GM12865 (cell line): ENCODE measurements around the gene S100A1.
A peak's percentile ranks its signal among the peaks of the same experiment; 100 is the strongest.
"Not testable (repeated sequence)": the region's sequence is repeated elsewhere in the genome, so short reads cannot be mapped to it uniquely, and the experiment has no call there.

Experiments used
- DNase-seq: peaks from one replicate; pipeline ENCODE4 v3.0.0; 2010; ENCODE audit warnings: low read depth
- H3K4me3 ChIP-seq: 2 replicates; pipeline ENCODE4 v1.5.1; 2011; ENCODE audit warnings: mild to moderate bottlenecking, low read depth, low read length, control low read depth
- CTCF ChIP-seq: IDR thresholded peaks from 2 replicates; pipeline ENCODE4 v1.5.1; 2011; ENCODE audit warnings: low read length, control low read depth, low read depth, inconsistent platforms; ENCODE audit not compliant: insufficient read depth; ENCODE audit errors: missing control alignments

Gene S100A1

DNA sequence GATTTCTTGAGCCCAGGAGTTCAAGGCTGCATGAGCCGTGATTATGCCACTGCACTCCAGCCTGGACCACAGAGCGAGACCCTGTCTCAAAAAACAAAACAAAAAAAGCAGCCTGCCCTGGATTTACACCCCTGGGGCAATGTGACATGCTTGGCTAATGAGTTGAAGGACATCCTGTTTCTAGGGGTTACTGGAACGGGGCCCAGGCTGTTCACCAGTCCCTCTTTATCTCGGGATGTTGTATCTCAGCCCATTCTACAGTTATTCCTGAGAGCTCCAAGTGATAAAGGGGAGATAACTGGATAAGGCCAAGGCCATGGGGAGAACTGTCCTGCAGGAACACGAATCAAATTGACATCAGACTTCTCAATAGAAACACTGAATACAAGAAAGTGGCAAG is 40.9 kb upstream of the S100A1 start:
- TF ChIP-seq CTCF: no peak
- DNase-seq: no peak

DNA sequence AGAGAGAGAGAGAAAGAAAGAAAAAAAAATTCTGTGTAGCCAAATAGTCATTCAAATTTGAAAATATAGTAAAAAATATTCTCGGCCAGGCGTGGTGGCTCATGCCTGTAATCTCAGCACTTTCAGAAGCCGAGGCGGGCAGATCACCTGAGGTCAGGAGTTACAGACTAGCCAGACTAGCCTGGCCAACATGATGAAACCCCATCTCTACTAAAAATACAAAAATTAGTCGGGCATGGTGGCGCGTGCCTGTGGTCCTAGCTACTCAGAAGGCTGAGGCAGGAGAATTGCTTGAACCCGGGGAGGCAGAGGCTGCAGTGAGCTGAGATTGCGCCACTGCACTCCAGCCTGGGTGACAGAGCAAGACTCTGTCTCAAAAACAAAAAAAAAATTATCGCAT is 40.2 kb upstream of the S100A1 start:
- H3K4me3 ChIP-seq, DNase-seq: not testable (repeated sequence)

More for the DNA sequence above, 40.9 kb upstream of the S100A1 start:
- no peak overlapping the region for H3K4me3 ChIP-seq

GRCh38 chr1:153588482-153588881 is 39.8 kb upstream of the S100A1 start:
- TF ChIP-seq CTCF: no peak
- DNase-seq: no peak
- no peak overlapping the region for H3K4me3 ChIP-seq

GRCh38 chr1:153592748-153593147 is 35.5 kb upstream of the S100A1 start:
- H3K4me3 ChIP-seq: no peak overlapping the region
- no peak for TF ChIP-seq CTCF
- no peak for DNase-seq

DNA sequence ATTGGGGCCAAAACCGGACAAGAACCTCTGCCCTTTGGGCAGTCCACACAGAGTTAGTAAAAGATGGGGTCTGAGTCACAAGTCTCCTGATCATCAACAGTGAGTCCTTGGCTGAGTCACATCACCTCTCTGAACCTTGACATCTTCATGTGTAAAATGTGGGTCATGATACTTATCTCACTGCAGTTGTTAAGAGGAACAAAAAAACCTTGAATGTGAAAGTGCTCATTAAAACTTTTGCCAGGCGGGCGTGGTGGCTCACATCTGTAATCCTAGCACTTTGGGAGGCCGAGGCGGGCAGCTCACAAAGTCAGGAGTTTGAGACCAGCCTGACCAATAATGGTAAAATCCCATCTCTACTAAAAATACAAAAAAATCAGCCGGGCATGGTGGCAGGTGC is 31.0 kb upstream of the S100A1 start:
- TF ChIP-seq CTCF: no peak
- no peak overlapping the region for H3K4me3 ChIP-seq
- DNase-seq: peak; percentile 16

- no peak overlapping the region for H3K4me3 ChIP-seq
- peak; percentile 95 for DNase-seq
- no peak for TF ChIP-seq CTCF
Observed at GRCh38 chr1:153598309-153599172, 29.7 kb upstream of the S100A1 start.

DNA sequence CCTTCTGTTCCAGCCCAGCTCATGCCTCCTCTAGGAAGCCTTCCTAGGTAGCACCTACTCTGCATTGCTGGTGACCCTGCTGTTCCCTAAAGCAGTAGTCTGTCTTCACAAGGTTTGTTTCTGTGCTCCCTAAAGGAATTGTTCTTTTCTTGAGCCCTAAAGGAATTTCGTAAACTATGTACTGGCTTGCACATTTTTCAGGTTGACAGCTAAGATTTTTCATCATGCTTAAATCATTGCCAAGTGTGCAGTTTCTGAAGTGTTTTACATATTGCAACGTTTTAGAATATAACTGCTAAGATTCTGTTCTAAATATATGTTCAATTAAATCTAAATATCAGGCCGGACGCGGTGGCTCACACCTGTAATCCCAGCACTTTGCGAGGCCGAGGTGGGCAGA is 28.4 kb upstream of the S100A1 start:
- DNase-seq: no peak
- no peak for TF ChIP-seq CTCF
- H3K4me3 ChIP-seq: no peak overlapping the region
